ENCODE measurements around the gene FAM217A.

FAM217A gene

GRCh38 chr6:4084444-4085331 is 5.8 kb upstream of the FAM217A start:
- no peak for DNase-seq

- no peak for DNase-seq
These were observed 4.3 kb downstream of the FAM217A start for GRCh38 chr6:4074478-4075235.

- no peak for DNase-seq
These were observed 7.6 kb downstream of the FAM217A start for GRCh38 chr6:4071330-4071729.

GRCh38 chr6:4069199-4069598 is 9.7 kb downstream of the FAM217A start:
- DNase-seq = no peak

GRCh38 chr6:4067673-4068072 is 11.3 kb downstream of the FAM217A start:
- no peak for DNase-seq

- DNase-seq = no peak
These were observed 12.7 kb downstream of the FAM217A start for GRCh38 chr6:4066029-4066755.

GRCh38 chr6:4059115-4059777 is 19.7 kb downstream of the FAM217A start:
- peak; percentile 7 for DNase-seq

- no peak for DNase-seq
These were observed 21.9 kb downstream of the FAM217A start for GRCh38 chr6:4057036-4057435.

GRCh38 chr6:4055420-4056041 is 23.4 kb downstream of the FAM217A start:
- no peak for DNase-seq

GRCh38 chr6:4049246-4049645 is 29.7 kb downstream of the FAM217A start:
- no peak for DNase-seq

GRCh38 chr6:4041480-4041879 is 37.5 kb downstream of the FAM217A start:
- DNase-seq = no peak

- DNase-seq = no peak
These were observed 39.6 kb downstream of the FAM217A start for GRCh38 chr6:4039348-4039747.

GRCh38 chr6:4036581-4036980 is 42.4 kb downstream of the FAM217A start:
- DNase-seq = no peak

GRCh38 chr6:4032475-4032874 is 46.5 kb downstream of the FAM217A start:
- DNase-seq = no peak

GRCh38 chr6:4031442-4031841 is 47.5 kb downstream of the FAM217A start:
- DNase-seq = no peak

GRCh38 chr6:4030669-4031068 is 48.3 kb downstream of the FAM217A start:
- no peak for DNase-seq

- DNase-seq = no peak
These were observed 49.2 kb downstream of the FAM217A start for GRCh38 chr6:4029687-4030086.

- no peak for DNase-seq
These were observed 50.9 kb downstream of the FAM217A start for GRCh38 chr6:4028051-4028450.

- no peak for DNase-seq
These were observed 53.3 kb downstream of the FAM217A start for GRCh38 chr6:4025681-4026080.

- no peak for DNase-seq
These were observed 55.7 kb downstream of the FAM217A start for GRCh38 chr6:4023240-4023639.

GRCh38 chr6:4021854-4022695 is 56.9 kb downstream of the FAM217A start:
- DNase-seq = no peak

All from GDM1 (cell line).